ENCODE results near the gene TPST2.

The TPST2 gene

GRCh38 chr22:26589845-26590736, at the start of gene TPST2:
Gene TPST2 (minus strand): TSS chr22:26590132. CDS start chr22:26541630, 48,502 bp downstream.
- peak; percentile 74 for DNase-seq (ENCODE audit: low read depth, low spot score)

GRCh38 chr22:26636296-26636695, 46.4 kb upstream of the TPST2 start:
- DNase-seq (ENCODE audit: low read depth, low spot score), result no peak

- no peak for DNase-seq (ENCODE audit: low read depth, low spot score)
Observed at GRCh38 chr22:26635117-26635516, 45.2 kb upstream of the TPST2 start.

GRCh38 chr22:26634189-26634588, 44.3 kb upstream of the TPST2 start:
- DNase-seq (ENCODE audit: low read depth, low spot score), result no peak

- DNase-seq (ENCODE audit: low read depth, low spot score), result no peak
Observed at GRCh38 chr22:26632422-26633155, 42.7 kb upstream of the TPST2 start.

- no peak for DNase-seq (ENCODE audit: low read depth, low spot score)
Observed at GRCh38 chr22:26631282-26631681, 41.4 kb upstream of the TPST2 start.

- no peak for DNase-seq (ENCODE audit: low read depth, low spot score)
Observed at GRCh38 chr22:26629988-26630761, 40.2 kb upstream of the TPST2 start.

- no peak for DNase-seq (ENCODE audit: low read depth, low spot score)
Observed at GRCh38 chr22:26624803-26625202, 34.9 kb upstream of the TPST2 start.

GRCh38 chr22:26623984-26624383, 34.1 kb upstream of the TPST2 start:
- DNase-seq (ENCODE audit: low read depth, low spot score), result no peak

- DNase-seq (ENCODE audit: low read depth, low spot score), result no peak
Observed at GRCh38 chr22:26621663-26622062, 31.7 kb upstream of the TPST2 start, which contains the start of gene CRYBA4. Gene CRYBA4 (plus strand): TSS chr22:26621963. CDS start chr22:26622597, 634 bp downstream.

GRCh38 chr22:26620197-26620596, 30.3 kb upstream of the TPST2 start:
- no peak for DNase-seq (ENCODE audit: low read depth, low spot score)

GRCh38 chr22:26619510-26619909, 29.6 kb upstream of the TPST2 start:
- DNase-seq (ENCODE audit: low read depth, low spot score), result no peak

GRCh38 chr22:26618455-26618854, 28.5 kb upstream of the TPST2 start:
- DNase-seq (ENCODE audit: low read depth, low spot score), result no peak

GRCh38 chr22:26617271-26618199, 27.6 kb upstream of the TPST2 start, which contains the start of gene CRYBB1:
Gene CRYBB1 (minus strand): TSS chr22:26618027. CDS start chr22:26616319, 1,708 bp downstream.
- no peak for DNase-seq (ENCODE audit: low read depth, low spot score)

- no peak for DNase-seq (ENCODE audit: low read depth, low spot score)
Observed at GRCh38 chr22:26616650-26617049, 26.7 kb upstream of the TPST2 start.

GRCh38 chr22:26615830-26616435, 26.0 kb upstream of the TPST2 start:
- no peak for DNase-seq (ENCODE audit: low read depth, low spot score)

GRCh38 chr22:26615149-26615548, 25.2 kb upstream of the TPST2 start:
- DNase-seq (ENCODE audit: low read depth, low spot score), result no peak

GRCh38 chr22:26614322-26614721, 24.4 kb upstream of the TPST2 start:
- DNase-seq (ENCODE audit: low read depth, low spot score), result no peak

- peak; percentile 34 for DNase-seq (ENCODE audit: low read depth, low spot score)
Observed at GRCh38 chr22:26613753-26614152, 23.8 kb upstream of the TPST2 start.

GRCh38 chr22:26612652-26613051, 22.7 kb upstream of the TPST2 start:
- no peak for DNase-seq (ENCODE audit: low read depth, low spot score)

All from ELF-1 (cell line).